Measurements from ENCODE around the gene PKIG.
A peak's percentile ranks its signal among the peaks of the same experiment; 100 is the strongest.
"Not testable (repeated sequence)": the region's sequence is repeated elsewhere in the genome, so short reads cannot be mapped to it uniquely, and the experiment has no call there.

Gene PKIG

DNA sequence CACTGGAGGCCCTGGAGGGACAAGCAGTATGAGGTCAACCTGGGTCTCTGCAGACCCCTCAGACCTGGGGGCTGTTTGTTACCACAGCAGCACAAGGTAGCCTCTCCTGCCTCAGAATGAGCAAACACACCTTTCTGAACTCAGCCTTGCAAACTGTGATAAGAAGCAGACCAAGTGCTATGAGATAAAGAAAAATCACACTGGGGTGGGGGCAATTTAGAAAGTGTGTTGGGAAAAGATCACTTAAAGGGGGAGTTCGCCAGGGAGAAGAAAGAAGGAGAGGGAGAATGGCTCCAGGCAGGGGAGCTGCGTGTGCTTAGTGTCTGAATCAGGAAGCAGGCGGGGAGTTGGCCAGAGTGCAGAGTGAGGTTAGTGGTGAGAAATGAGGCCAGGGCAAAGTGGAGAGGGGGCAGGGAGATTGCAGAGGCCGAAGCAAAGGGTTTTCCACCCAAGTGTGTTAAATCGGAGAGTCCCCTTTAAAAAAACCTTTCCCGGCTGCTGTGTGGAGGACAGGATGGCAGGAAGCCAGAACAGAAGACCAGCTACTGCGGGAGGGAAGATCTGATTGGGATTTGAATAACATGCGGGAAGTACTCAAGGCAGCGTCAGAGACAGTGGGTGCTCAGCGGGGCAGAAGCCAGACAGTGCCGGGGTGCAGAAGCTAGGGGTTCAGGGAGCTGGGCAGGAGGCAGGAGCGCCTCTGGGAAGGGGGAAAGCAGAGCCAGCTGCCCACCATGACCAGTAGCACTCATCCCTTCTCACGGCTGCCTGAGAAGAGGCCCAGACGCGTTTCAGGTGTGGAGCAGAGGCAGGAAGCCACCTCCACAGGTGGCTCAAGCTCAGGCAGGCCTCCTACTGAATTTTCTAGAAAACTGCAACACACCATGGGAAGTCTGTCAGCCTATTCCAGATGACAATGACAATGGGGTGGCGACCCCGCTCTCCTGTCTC, 60.1 kb downstream of the PKIG start:
- peak; percentile 55 for DNase-seq (ENCODE audit: low spot score)

GRCh38 chr20:44643154-44643519, 60.8 kb downstream of the PKIG start:
- no peak for DNase-seq (ENCODE audit: low spot score)

DNA sequence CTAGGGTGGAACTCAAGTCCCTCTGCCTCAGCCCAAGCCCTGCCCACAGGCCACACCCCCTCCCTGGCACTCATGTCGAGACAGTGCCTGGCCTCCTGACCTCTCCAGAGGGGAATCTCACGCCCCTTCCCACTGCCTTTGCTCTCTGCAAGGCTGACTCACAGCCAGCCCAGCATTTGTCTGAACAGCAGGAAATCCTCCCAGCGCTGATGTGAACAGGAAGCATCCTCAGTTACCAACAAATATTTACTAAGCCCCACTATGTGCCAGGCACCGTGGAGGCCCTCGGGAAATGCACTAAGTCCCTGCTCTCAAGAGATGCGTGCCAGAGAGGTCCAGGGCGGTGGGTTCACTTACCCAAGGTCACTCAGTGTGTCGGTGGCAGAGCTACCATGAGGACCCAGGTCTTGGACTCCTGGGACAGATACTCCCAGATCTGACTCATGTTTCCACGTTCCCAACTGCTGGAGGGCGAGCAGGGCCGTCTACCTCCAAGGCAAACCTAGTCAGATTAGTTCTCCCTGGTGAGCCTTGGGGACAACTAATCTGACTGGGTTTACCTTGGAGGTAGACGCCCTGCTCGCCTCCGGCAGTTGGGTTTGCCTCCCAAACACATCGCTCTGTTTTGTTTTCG, 61.3 kb downstream of the PKIG start:
- DNase-seq (ENCODE audit: low spot score) = peak; percentile 41

DNA sequence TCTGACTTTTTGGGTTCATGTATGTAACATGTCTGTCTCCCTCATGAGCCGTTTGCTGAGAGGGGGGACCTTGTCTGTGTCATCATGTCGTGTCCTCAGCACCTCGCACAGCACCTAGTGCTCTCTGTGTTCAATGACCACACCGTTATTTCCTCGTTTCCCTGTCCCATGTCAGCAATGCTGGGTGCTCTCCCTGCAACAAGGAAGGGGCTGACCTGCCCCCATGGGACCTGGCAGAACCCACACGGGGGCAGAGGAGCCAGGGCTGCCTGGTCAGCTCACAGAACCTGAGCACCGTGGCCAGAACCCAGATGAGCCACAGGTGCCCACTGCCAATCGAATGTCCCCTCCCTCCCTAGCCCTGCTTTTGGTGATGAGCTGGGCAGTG, 61.8 kb downstream of the PKIG start:
- no peak for DNase-seq (ENCODE audit: low spot score)

- DNase-seq (ENCODE audit: low spot score) = no peak
Observed at GRCh38 chr20:44644667-44645131, 62.3 kb downstream of the PKIG start.

GRCh38 chr20:44646023-44646640, 63.8 kb downstream of the PKIG start:
- DNase-seq (ENCODE audit: low spot score) = no peak

DNA sequence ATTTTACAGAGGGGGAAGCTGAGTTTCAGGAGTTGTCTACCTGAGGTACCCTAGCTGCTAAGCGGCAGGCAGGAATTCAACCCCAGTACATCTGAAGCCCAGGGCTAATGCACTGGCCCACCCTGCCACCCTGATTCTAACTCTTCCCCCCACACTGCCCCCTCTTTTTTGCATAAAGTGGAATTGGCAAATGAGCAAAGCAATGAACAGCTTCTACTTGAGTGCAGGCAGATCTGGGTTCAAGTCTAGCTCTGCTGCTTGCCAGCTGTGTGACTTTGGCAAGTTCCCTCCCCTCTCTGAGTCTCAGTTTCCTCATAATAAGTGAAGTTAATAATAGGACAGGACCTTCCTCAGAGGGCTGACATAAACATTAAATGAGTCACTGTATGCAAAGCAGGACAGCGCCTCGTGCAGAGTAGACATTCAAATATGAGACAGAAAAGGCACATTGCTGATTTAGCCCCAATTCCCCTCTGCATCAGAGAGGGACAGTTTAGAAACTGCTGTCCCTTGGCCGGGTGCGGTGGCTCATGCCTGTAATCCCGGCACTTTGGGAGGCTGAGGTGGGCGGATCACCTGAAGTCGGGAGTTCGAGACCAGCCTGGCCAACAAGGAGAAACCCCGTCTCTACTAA, 64.4 kb downstream of the PKIG start:
- no peak for DNase-seq (ENCODE audit: low spot score)

- DNase-seq (ENCODE audit: low spot score) = no peak
Observed at GRCh38 chr20:44648068-44648467, 65.7 kb downstream of the PKIG start.

GRCh38 chr20:44648579-44648978, 66.2 kb downstream of the PKIG start:
- DNase-seq (ENCODE audit: low spot score) = no peak

- DNase-seq (ENCODE audit: low spot score) = no peak
Observed at GRCh38 chr20:44649126-44649525, 66.7 kb downstream of the PKIG start.

GRCh38 chr20:44649976-44650375, 67.6 kb downstream of the PKIG start:
- no peak for DNase-seq (ENCODE audit: low spot score)

- DNase-seq (ENCODE audit: low spot score) = no peak
Observed at GRCh38 chr20:44650771-44651433, 68.5 kb downstream of the PKIG start.

- no peak for DNase-seq (ENCODE audit: low spot score)
Observed at GRCh38 chr20:44651434-44651683, 69.0 kb downstream of the PKIG start.

- peak; percentile 82 for DNase-seq (ENCODE audit: low spot score)
Observed at GRCh38 chr20:44651684-44652423, 69.5 kb downstream of the PKIG start, which contains the start of gene ADA. ADA (minus strand) TSS chr20:44651699; CDS start chr20:44651607, 92 bp downstream.

DNA sequence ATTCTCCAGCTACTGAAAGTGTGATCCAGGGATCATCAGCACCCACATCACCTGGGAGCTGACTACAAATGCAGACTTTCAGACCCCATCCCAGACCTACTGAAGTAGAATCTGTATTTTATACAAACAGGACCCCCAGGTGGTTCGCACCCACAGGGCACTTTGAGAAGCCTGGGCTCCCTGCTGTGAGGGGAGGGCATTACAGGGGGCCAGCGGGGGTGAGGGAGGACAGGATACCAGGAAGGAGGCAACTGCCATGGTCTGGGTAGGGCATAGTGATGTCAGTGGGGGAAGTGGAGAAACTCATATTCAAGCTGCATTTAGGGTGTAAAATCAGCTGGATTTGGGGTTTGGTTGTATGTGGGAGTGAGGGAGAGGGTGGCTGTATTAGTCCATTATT, 71.2 kb downstream of the PKIG start:
- DNase-seq (ENCODE audit: low spot score) = no peak

GRCh38 chr20:44654210-44654609, 71.8 kb downstream of the PKIG start:
- not testable (repeated sequence) for DNase-seq (ENCODE audit: low spot score)

GRCh38 chr20:44656448-44656847, 74.1 kb downstream of the PKIG start:
- no peak for DNase-seq (ENCODE audit: low spot score)

DNA sequence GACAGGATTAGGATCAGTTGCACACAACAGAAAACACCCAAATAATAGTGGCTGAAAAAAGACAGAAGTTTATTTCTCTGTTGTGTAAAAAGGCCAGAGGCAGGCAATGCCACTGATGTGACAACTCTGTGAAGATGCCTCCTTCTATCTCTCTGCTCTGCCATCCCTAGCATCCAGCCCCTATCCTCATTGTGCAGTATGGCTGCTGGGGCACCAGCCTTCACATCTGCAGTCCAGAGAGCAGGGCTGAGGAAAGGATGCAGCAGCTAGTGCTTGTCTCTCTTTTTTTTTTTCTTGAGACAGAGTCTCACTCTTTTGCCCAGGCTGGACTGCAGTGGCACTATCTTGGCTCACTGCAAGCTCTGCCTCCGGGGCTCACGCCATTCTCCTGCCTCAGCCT, 75.5 kb downstream of the PKIG start:
- DNase-seq (ENCODE audit: low spot score) = no peak

GRCh38 chr20:44658810-44659209, 76.4 kb downstream of the PKIG start:
- DNase-seq (ENCODE audit: low spot score) = no peak

DNA sequence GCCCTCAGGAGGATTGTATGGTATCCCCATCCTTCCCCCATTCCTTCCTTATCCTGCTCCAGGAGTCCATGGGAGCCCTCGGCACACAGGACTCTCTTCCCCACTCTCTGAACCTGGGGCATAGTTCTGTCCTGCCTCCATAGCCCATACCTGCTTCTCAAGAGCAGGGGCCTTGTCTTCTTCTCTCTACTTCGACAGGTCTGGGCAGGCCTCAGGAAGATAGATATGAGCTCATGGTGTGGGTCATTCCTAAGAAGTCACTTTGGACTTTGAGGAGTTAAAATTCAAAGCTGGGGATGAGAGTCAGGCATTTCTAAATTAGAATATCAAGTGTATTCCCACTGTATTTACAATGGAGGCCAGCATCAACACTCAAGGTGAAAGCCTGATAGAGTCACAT, 77.6 kb downstream of the PKIG start:
- DNase-seq (ENCODE audit: low spot score) = no peak

DNA sequence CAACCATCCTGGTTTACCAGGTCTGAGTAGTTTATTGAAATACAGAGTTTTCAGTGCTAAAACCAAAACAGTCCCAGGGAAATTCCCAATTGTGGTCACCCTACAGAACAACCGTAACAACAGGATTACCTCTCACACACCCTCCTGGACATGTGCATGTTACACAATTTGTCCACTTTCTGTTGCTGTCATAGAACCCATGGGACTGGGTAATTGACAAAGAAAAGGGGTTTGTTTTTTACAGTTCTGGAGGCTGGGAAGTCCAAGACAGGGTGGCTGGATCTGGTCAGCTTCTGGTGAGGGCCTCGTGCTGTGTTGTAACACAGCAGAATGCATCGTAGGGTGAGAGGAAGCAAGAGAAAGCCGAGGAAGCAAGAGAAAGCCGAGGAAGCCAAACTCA, 78.2 kb downstream of the PKIG start:
- no peak for DNase-seq (ENCODE audit: low spot score)
